Thyroid gland (tissue), 4 donors: ENCODE results near the gene COPS7A. TPM values are rescaled to one million over a fixed set of nuclear protein-coding genes. Genes with fewer than 3 reads are reported as not detected.
A peak's percentile ranks its signal among the peaks of the same experiment; 100 is the strongest.

ENCODE experiments used
- DNase-seq, 2 donors: peaks; one replicate each; pipeline ENCODE4 v3.0.0-alpha.2; 2019
- H3K27ac ChIP-seq, 3 donors: fragments of 200-600 bp; sonication (generic); 1 replicate in 2 of 3; 2 replicates in 1 of 3; pipeline ENCODE4 v1.5.1; 2016 to 2019; ENCODE audit warnings: mild to moderate bottlenecking in 1 of 3, moderate library complexity in 1 of 3
- H3K27me3 ChIP-seq: fragments of 200-600 bp; sonication (generic); one replicate; pipeline ENCODE4 v1.5.1; 2019
- H3K36me3 ChIP-seq, 2 donors: fragments of 200-600 bp; sonication (generic); one replicate each; pipeline ENCODE4 v1.5.1; 2016 to 2019
- H3K4me1 ChIP-seq, 2 donors: fragments of 200-600 bp; sonication (generic); one replicate each; pipeline ENCODE4 v1.5.1; 2017 to 2019
- H3K4me3 ChIP-seq, 3 donors: fragments of 200-600 bp; sonication (generic); replicated peaks in 1 of 3; 1 replicate in 2 of 3; 2 replicates in 1 of 3; pipeline ENCODE4 v1.5.1; 2016; ENCODE audit warnings: mild to moderate bottlenecking in 1 of 3
- H3K9me3 ChIP-seq: fragments of 200-600 bp; sonication (generic); one replicate; pipeline ENCODE4 v1.5.1; 2017
- CTCF ChIP-seq, 6 experiments: fragments of 200-600 bp in 3 of 6; fragments of 450-650 bp in 3 of 6; sonication (generic) in 3 of 6; IDR thresholded peaks; one replicate each; pipeline ENCODE4 v1.5.1; 2016 to 2019; ENCODE audit warnings: antibody characterized with exemption in 6 of 6, mild to moderate bottlenecking in 2 of 6, inconsistent platforms in 1 of 6, moderate library complexity in 1 of 6
- POLR2A ChIP-seq, 2 donors: fragments of 450-650 bp; IDR thresholded peaks; one replicate each; pipeline ENCODE4 v1.6.1; 2017; ENCODE audit warnings: antibody characterized with exemption in 2 of 2, mild to moderate bottlenecking in 2 of 2, moderate library complexity in 1 of 2
- WGBS, 2 donors: methylation state at CpG; one replicate each; pipeline ENCODE4 v1.1.5; 2017; 5-methylcytosine and 5-hydroxymethylcytosine counted together
- intact Hi-C: fragments of 100-400 bp; cut with DNase I; formaldehyde crosslinking; loops from one replicate; pipeline ENCODE4 v1.15.1; 2023
- total RNA-seq, 4 donors: library from RNA; depleted of rRNA; stranded (reverse); fragments of >200 nt; gene quantifications; one replicate each; pipeline ENCODE4 v1.2.3, GENCODE V29; 2016

The COPS7A gene
- total RNA-seq, 4 donors from 2014 or later: 44.5 to 86.7 (median 63.1) TPM

DNA sequence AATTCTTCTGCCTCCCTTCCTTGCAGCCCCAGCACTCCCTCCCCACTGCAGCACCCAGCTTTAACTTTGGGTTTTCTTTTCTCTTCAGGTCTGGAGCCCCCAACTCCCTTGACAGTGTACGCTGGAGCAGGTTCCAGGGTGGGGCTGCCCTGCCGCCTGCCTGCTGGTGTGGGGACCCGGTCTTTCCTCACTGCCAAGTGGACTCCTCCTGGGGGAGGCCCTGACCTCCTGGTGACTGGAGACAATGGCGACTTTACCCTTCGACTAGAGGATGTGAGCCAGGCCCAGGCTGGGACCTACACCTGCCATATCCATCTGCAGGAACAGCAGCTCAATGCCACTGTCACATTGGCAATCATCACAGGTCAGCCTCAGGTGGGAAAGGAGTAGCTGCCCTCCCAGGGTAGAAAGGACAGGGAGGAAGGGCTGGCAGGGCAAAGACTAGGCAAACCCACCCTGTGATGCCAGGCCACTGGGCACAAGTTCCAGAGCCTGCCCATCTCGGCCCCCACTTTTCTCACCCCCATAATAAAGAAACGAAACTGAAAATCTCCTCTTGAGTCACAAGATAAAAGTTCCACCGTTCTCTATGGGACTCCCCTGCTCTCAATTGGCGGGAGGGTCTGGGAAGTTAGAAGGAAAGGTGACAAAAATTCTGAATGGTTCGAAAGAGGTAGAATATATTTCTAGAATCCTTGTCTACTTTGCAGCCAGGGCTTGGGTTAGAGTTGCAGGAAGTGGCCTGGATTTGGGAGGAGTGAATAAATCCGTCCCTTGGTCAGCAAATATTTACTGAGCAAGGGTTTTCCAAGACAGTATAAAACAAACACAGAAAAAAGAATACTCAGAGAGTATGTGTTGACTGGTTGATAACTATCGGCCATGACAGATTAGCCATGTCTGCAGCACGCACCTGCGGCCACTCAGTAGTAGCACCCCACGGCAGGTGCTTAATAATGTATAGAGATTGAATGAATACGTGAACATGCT, 51.6 kb downstream of the COPS7A start:
- peaks cover 7 to 17% of the 10 kb centered on the region in 2 donors for H3K4me1 ChIP-seq
- H3K9me3 ChIP-seq: no peaks in the 10 kb centered on the region
- no peak overlapping the region for H3K4me3 ChIP-seq
- H3K27me3 ChIP-seq: no peaks in the 10 kb centered on the region
- WGBS, 2 donors: 80 to 87% methylated on average over 16 of the region's 16 CpGs
- no peak overlapping the region for H3K27ac ChIP-seq
- TF ChIP-seq CTCF (IDR thresholded peaks at IDR 0.05) (no peak), POLR2A (IDR thresholded peaks at IDR 0.05) (no peak)
- H3K36me3 ChIP-seq: peaks cover 2 to 4% of the 10 kb centered on the region in 2 donors
- intact Hi-C loops: loop anchor here (5.0 kb wide), 1 partner anchor 158 kb away; no protein-coding TSS in a partner anchor
- DNase-seq: no peak

GRCh38 chr12:6777386-6777785, 53.5 kb downstream of the COPS7A start:
- no peak overlapping the region for H3K4me3 ChIP-seq
- WGBS, 2 donors: 98 to 99% methylated on average over 5 of the region's 5 CpGs
- H3K27me3 ChIP-seq: no peaks in the 10 kb centered on the region
- intact Hi-C loops: loop anchor here (5.0 kb wide), 1 partner anchor 160 kb away; no protein-coding TSS in a partner anchor
- no peaks in the 10 kb centered on the region for H3K9me3 ChIP-seq
- no peaks in the 10 kb centered on the region for H3K36me3 ChIP-seq
- DNase-seq: no peak
- no peak for TF ChIP-seq CTCF (IDR thresholded peaks at IDR 0.05)
- no peak for TF ChIP-seq POLR2A (IDR thresholded peaks at IDR 0.05)
- peaks cover 6 to 7% of the 10 kb centered on the region in 2 donors for H3K4me1 ChIP-seq
- H3K27ac ChIP-seq: no peak overlapping the region

GRCh38 chr12:6778217-6778573, 54.3 kb downstream of the COPS7A start:
- 40 to 50% methylated on average over 14 of the region's 14 CpGs for whole genome bisulfite sequencing, 2 donors
- Histone ChIP-seq H3K27ac (peak overlapping the region in 1 of 3 donors; percentile 60), H3K27me3 (no peaks in the 10 kb centered on the region), H3K9me3 (no peaks in the 10 kb centered on the region), H3K4me3 (no peak overlapping the region), H3K36me3 (no peaks in the 10 kb centered on the region), H3K4me1 (peaks cover 6 to 7% of the 10 kb centered on the region in 2 donors)
- intact Hi-C loops: loop anchor here (2.0 to 5.0 kb wide), 2 partner anchors 23 to 161 kb away; no protein-coding TSS in a partner anchor
- peak in 1 of 2 donors; percentile 25 for DNase-seq
- no peak for TF ChIP-seq CTCF (IDR thresholded peaks at IDR 0.05)
- TF ChIP-seq POLR2A (IDR thresholded peaks at IDR 0.05): no peak

DNA sequence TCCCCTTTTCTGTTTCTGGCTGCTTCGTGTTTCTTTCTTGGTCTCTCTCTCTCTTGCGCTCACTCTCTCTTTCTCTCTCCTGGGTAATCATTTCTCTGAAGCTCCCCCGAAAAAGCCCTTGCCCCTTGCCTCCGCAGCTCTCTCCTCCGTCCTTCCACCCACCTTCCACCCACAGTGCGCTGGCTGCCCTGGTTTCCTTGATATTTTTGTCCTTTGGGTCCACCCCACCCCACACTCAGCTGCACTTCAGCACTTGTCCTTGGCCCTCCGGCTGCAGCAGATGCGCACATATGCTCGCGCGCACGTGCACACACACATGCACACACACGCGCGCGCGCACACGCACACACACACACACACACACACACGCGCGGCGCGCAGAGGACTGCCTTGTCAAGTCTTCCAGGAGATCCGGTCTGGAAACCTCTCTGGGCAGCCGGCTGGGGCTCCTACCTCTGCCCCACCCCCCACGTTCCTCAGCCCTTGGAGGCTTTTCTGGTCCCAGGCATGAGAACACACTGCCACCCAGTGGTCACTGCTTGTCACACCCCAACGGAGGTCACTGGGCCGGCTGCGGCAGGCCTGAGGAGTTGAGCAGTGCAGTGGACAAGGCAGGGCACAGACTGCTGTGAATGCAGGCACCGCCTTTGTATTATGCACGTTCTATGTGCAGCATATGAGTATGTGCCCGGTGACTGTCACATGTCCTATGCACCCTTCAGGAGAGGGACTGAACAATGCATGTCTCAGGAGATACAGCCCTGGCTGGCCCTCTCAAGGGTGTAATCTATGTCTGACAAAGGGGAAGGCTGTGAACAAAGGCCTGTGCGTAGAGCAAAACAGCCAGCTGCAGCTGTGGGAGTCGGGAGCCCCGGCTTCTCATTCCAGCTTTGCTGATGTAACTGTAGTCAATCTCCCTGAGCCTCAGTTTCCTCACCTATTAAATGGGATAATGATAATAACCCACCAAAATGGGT, 55.0 kb downstream of the COPS7A start:
- H3K9me3 ChIP-seq: no peaks in the 10 kb centered on the region
- H3K36me3 ChIP-seq: no peaks in the 10 kb centered on the region
- H3K4me3 ChIP-seq: peak overlapping the region in 1 of 3 donors; percentile 31
- no peak for TF ChIP-seq POLR2A (IDR thresholded peaks at IDR 0.05)
- TF ChIP-seq CTCF (IDR thresholded peaks at IDR 0.05): peak; percentile 69 to 99 (median 98)
- intact Hi-C loops: loop anchor here (2.0 to 5.0 kb wide), 2 partner anchors 24 to 162 kb away; no protein-coding TSS in a partner anchor
- H3K4me1 ChIP-seq: peaks cover 6 to 7% of the 10 kb centered on the region in 2 donors
- H3K27ac ChIP-seq: peak overlapping the region in 1 of 3 donors; percentile 60
- DNase-seq: peak; percentile 98 to 99
- 5 to 7% methylated on average over 31 to 32 of the region's 35 CpGs for WGBS, 2 donors
- no peaks in the 10 kb centered on the region for H3K27me3 ChIP-seq
